Panc1 (cell line): ENCODE results near the gene NCKAP5. TPM values are rescaled to one million over a fixed set of nuclear protein-coding genes. Genes with fewer than 3 reads are reported as not detected.

Source experiments
- ATAC-seq: fragments of 200-7000 bp; cut with Tn5 transposase; 2 replicates; pipeline ENCODE4 v1.9.1; 2020; ENCODE audit warnings: mild to moderate bottlenecking, moderate library complexity
- BruUV-seq: library from RNA; stranded (reverse); fragments of 400-500 nt; replicated peaks from 2 replicates; lab custom pipeline; 2021; lab: Mats Ljungman, UMichigan
- CTCF ChIA-PET: fragments of 300-600 bp; sonication (Branson Sonifier 250); formaldehyde crosslinking; loops from one replicate; lab custom pipeline; 2022; ENCODE audit warnings: antibody characterized with exemption; lab: Charles Lee
- POLR2A ChIA-PET: fragments of 300-600 bp; sonication (Branson Sonifier 250); formaldehyde crosslinking; loops from one replicate; lab custom pipeline; 2022; ENCODE audit warnings: antibody characterized with exemption; lab: Charles Lee
- DNase-seq: peaks from one replicate; pipeline ENCODE4 v3.0.0-alpha.2; 2010; ENCODE audit warnings: low read depth, low spot score
- H3K27ac ChIP-seq: 2 replicates; pipeline ENCODE4 v1.5.1; 2011; ENCODE audit warnings: mild to moderate bottlenecking, low read length, inconsistent platforms
- H3K27me3 ChIP-seq: fragments of 200-500 bp; sonication (Bioruptor generic); 2 replicates; pipeline ENCODE4 v1.6.0; 2014; ENCODE audit warnings: low read length, inconsistent platforms; ENCODE audit not compliant: control insufficient read depth, insufficient read depth
- H3K36me3 ChIP-seq: fragments of 200-500 bp; sonication (Bioruptor generic); 2 replicates; pipeline ENCODE4 v1.5.1; 2014; ENCODE audit warnings: inconsistent platforms, mild to moderate bottlenecking, low read length, moderate library complexity; ENCODE audit not compliant: control insufficient read depth, insufficient read depth
- H3K4me1 ChIP-seq: 2 replicates; pipeline ENCODE4 v1.5.1; 2011; ENCODE audit warnings: inconsistent platforms, mild to moderate bottlenecking, low read length, moderate library complexity; ENCODE audit not compliant: control insufficient read depth, insufficient read depth
- H3K4me3 ChIP-seq, 2 experiments: 2 replicates each; pipeline ENCODE4 v1.5.1; 2011 to 2012; ENCODE audit warnings: low read depth in 2 of 2, low read length in 2 of 2, mild to moderate bottlenecking in 2 of 2, inconsistent platforms in 1 of 2, moderate library complexity in 1 of 2
- H3K9me3 ChIP-seq: fragments of 200-500 bp; sonication (Bioruptor generic); 2 replicates; pipeline ENCODE4 v1.5.1; 2014; ENCODE audit warnings: low read depth, mild to moderate bottlenecking, inconsistent platforms, low read length, moderate library complexity; ENCODE audit not compliant: control insufficient read depth, insufficient read depth
- POLR2AphosphoS5 ChIP-seq: IDR thresholded peaks from 2 replicates; pipeline ENCODE4 v1.6.1; 2012; ENCODE audit warnings: mild to moderate bottlenecking, low read depth, low read length, moderate library complexity
- REST ChIP-seq, 2 experiments: IDR thresholded peaks; 2 replicates each; pipeline ENCODE4 v1.6.1; 2011 to 2012; ENCODE audit warnings: low read depth in 2 of 2, control low read depth in 1 of 2, low read length in 1 of 2, mild to moderate bottlenecking in 1 of 2, moderate library complexity in 1 of 2; ENCODE audit not compliant: insufficient read depth in 1 of 2
- SIN3A ChIP-seq: IDR thresholded peaks from 2 replicates; pipeline ENCODE4 v1.6.1; 2012; ENCODE audit warnings: low read depth, mild to moderate bottlenecking, low read length, moderate library complexity, borderline replicate concordance; ENCODE audit not compliant: insufficient read depth
- TCF7L2 ChIP-seq: IDR thresholded peaks from 2 replicates; pipeline ENCODE4 v1.6.1; 2011; ENCODE audit warnings: mild to moderate bottlenecking, low read depth, low read length, inconsistent platforms
- in situ Hi-C: cut with HindIII; loops from 2 replicates; pipeline ENCODE4 v1.10.0; 2016; ENCODE audit warnings: low sequenced_read_pairs, low pct_unique_long_range_greater_than_20kb
- intact Hi-C: fragments of 100-400 bp; cut with micrococcal nuclease; formaldehyde crosslinking; loops from one replicate; pipeline ENCODE4 v1.10.0; 2022; ENCODE audit not compliant: unreplicated experiment
- total RNA-seq: library from RNA; stranded (reverse); gene quantifications from one replicate; pipeline ENCODE4 v1.2.1, GENCODE V29; 2021; ENCODE audit not compliant: unreplicated experiment
- TF ChIP-seq, protein P1 (sequence below): fragments of 450-650 bp; IDR thresholded peaks from 2 replicates; pipeline ENCODE4 v1.5.1; 2017; ENCODE audit warnings: mild to moderate bottlenecking

NCKAP5 gene
- total RNA-seq, 1 experiment from 2014 or later, result 0.10 TPM

- TF ChIP-seq REST (IDR thresholded peaks at IDR 0.05; ENCODE audit: insufficient read depth in 1 of 2, low read depth in 2 of 2, low read length in 1 of 2), result no peak
- TF ChIP-seq TCF7L2, result no peak
- TF ChIP-seq SIN3A, result no peak
- TF ChIP-seq POLR2AphosphoS5, result no peak
- TF ChIP-seq, protein P1, sequence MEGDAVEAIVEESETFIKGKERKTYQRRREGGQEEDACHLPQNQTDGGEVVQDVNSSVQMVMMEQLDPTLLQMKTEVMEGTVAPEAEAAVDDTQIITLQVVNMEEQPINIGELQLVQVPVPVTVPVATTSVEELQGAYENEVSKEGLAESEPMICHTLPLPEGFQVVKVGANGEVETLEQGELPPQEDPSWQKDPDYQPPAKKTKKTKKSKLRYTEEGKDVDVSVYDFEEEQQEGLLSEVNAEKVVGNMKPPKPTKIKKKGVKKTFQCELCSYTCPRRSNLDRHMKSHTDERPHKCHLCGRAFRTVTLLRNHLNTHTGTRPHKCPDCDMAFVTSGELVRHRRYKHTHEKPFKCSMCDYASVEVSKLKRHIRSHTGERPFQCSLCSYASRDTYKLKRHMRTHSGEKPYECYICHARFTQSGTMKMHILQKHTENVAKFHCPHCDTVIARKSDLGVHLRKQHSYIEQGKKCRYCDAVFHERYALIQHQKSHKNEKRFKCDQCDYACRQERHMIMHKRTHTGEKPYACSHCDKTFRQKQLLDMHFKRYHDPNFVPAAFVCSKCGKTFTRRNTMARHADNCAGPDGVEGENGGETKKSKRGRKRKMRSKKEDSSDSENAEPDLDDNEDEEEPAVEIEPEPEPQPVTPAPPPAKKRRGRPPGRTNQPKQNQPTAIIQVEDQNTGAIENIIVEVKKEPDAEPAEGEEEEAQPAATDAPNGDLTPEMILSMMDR, result no peak
- CTCF ChIA-PET, result no interaction called here
These were observed 617.1 kb downstream of the NCKAP5 start for GRCh38 chr2:132951008-132951714.

DNA sequence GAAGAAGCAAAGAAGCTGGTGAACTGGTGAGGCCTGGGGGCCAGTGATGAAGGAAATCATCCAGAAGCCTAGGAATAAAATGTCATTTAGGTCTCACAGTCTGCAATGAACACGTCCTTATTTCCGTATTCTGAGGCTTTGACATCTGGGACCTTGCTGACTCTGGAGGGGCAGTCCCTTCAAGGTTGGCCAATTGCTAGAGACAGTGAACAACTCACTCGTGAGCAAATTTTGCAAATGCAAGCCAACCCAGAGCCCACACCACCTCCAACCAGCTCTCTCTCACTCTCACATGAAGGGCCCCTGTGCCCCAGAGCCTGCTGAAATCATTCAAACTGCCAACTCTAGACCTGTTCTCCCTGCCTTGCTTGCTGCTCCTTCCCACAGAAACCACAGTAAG lies 619.2 kb downstream of the NCKAP5 start:
- ChIA-PET CTCF (no interaction called here), POLR2A (no interaction called here)
- no peaks in the 10 kb centered on the region for H3K4me1 ChIP-seq
- ATAC-seq (no peak), DNase-seq (no peak)
- H3K4me3 ChIP-seq, result no peak overlapping the region
- H3K36me3 ChIP-seq, result no peaks in the 10 kb centered on the region
- no peaks in the 10 kb centered on the region for H3K9me3 ChIP-seq
- intact Hi-C loops (no loop called here), in situ Hi-C loops (no loop called here)
- TF ChIP-seq TCF7L2 (no peak), REST (IDR thresholded peaks at IDR 0.05; ENCODE audit: insufficient read depth in 1 of 2, low read depth in 2 of 2, low read length in 1 of 2) (no peak), SIN3A (no peak), POLR2AphosphoS5 (no peak)
- TF ChIP-seq, protein P1, result no peak
- no TSS peak for BruUV-seq
- no peak overlapping the region for H3K27ac ChIP-seq
- 0 out of 2 replicates have a peak, but pooled peaks cover 4% of the 10 kb centered on the region for H3K27me3 ChIP-seq

More at GRCh38 chr2:132951008-132951714, 617.1 kb downstream of the NCKAP5 start:
- intact Hi-C loops (no loop called here), in situ Hi-C loops (no loop called here)
- DNase-seq, result no peak
- no peak for ATAC-seq
- H3K27me3 ChIP-seq, result 0 out of 2 replicates have a peak, but pooled peaks cover 4% of the 10 kb centered on the region
- H3K4me3 ChIP-seq, result no peak overlapping the region
- H3K4me1 ChIP-seq, result no peaks in the 10 kb centered on the region
- H3K36me3 ChIP-seq, result no peaks in the 10 kb centered on the region
- no peak overlapping the region for H3K27ac ChIP-seq
- POLR2A ChIA-PET, result no interaction called here
- no TSS peak for BruUV-seq
- H3K9me3 ChIP-seq, result no peaks in the 10 kb centered on the region
